ENCODE measurements around the gene SLC19A3. TPM values are rescaled to one million over a fixed set of nuclear protein-coding genes. Genes with fewer than 3 reads are reported as not detected.

SLC19A3 gene
- total RNA-seq, 1 experiment from 2014 or later: 2.3 TPM

- H3K4ac ChIP-seq (ENCODE audit: low read depth, low read length): no peak overlapping the region
- no peak overlapping the region for H2BK5ac ChIP-seq (ENCODE audit: insufficient read length, low read length)
- no peak for TF ChIP-seq CTCF (conservative IDR thresholded peaks at IDR 0.05)
- H3K79me2 ChIP-seq (ENCODE audit: insufficient read depth, low read length): no peaks in the 10 kb centered on the region
- no CpG with 5 or more reads among the region's 3 CpGs for WGBS (ENCODE audit: extremely low coverage, insufficient read length, low lambda C conversion rate)
- H3K9ac ChIP-seq (ENCODE audit: extremely low read depth, insufficient read length, low read length): no peak overlapping the region
- no peak overlapping the region for H2BK120ac ChIP-seq (ENCODE audit: low read depth, low read length, poor library complexity, severe bottlenecking)
- H2AFZ ChIP-seq (ENCODE audit: low read length): no peak overlapping the region
- no peak overlapping the region for H3K23ac ChIP-seq (ENCODE audit: insufficient read length, low read depth, low read length)
- no peak overlapping the region for H2BK15ac ChIP-seq (ENCODE audit: low read depth, low read length)
- no peak overlapping the region for H3K18ac ChIP-seq (ENCODE audit: insufficient read length, low read depth, low read length)
- H3K4me3 Mint-ChIP-seq: no peak overlapping the region
- H3K56ac ChIP-seq (ENCODE audit: insufficient read length, low read depth, low read length): no peak overlapping the region
- no peaks in the 10 kb centered on the region for H3K23me2 ChIP-seq (ENCODE audit: insufficient read length, low read depth, low read length, poor library complexity, severe bottlenecking)
- no peak overlapping the region for H4K8ac ChIP-seq (replicated peaks; ENCODE audit: insufficient read length, low read depth, low read length)
- H4K5ac ChIP-seq (ENCODE audit: insufficient read length, low read depth, low read length): no peak overlapping the region
- H3K9me3 Mint-ChIP-seq: no peaks in the 10 kb centered on the region
- H3K27ac ChIP-seq (ENCODE audit: insufficient read length, low read depth, low read length): no peak overlapping the region
- H2BK20ac ChIP-seq (ENCODE audit: low read depth, low read length, poor library complexity, severe bottlenecking): no peak overlapping the region
- no peak overlapping the region for H4K91ac ChIP-seq (ENCODE audit: insufficient read length, low read depth, low read length)
- H3K27me3 Mint-ChIP-seq (ENCODE audit: low read depth): peaks cover 2% of the 10 kb centered on the region; the same call in 1 of the 2 replicates
- no peak overlapping the region; a peak in 2 of 7 replicates for H3K27ac Mint-ChIP-seq
- H3K36me3 Mint-ChIP-seq (ENCODE audit: insufficient read depth in 1 of 3, low read depth in 3 of 3): no peaks in the 10 kb centered on the region
- no peaks in the 10 kb centered on the region for H3K79me1 ChIP-seq (ENCODE audit: insufficient read depth, low read depth, low read length, poor library complexity, severe bottlenecking)
- H3K14ac ChIP-seq (ENCODE audit: insufficient read depth, low read length): no peak overlapping the region
- H4K20me1 ChIP-seq (ENCODE audit: control insufficient read depth, insufficient read depth, insufficient read length): no peaks in the 10 kb centered on the region
- peaks cover 8% of the 10 kb centered on the region; the same call in 1 of the 2 replicates for H3K4me1 ChIP-seq (ENCODE audit: insufficient read depth, low read length)
- H3K4me1 Mint-ChIP-seq: peaks cover 15 to 16% of the 10 kb centered on the region in 2 experiments
- no peak overlapping the region for H3K4me2 ChIP-seq (ENCODE audit: insufficient read depth, insufficient read length, low read length)
- H3T11ph ChIP-seq (ENCODE audit: low read length): no peak overlapping the region
- DNase-seq: no peak
- no peak overlapping the region for H2BK12ac ChIP-seq (ENCODE audit: insufficient read length, low read depth, low read length)
- no peak overlapping the region for H2AK5ac ChIP-seq (ENCODE audit: insufficient read length, low read length)
- H3K27me3 ChIP-seq (ENCODE audit: insufficient read depth, low read length): no peaks in the 10 kb centered on the region
- H3K9me3 ChIP-seq (ENCODE audit: control insufficient read depth, low read depth, low read length): no peaks in the 10 kb centered on the region
These were observed 56.0 kb downstream of the SLC19A3 start for GRCh38 chr2:227661827-227662226.

Measured in H9 (cell line).